ENCODE results near the gene MFAP3L. TPM values are rescaled to one million over a fixed set of nuclear protein-coding genes. Genes with fewer than 3 reads are reported as not detected.
A peak's percentile ranks its signal among the peaks of the same experiment; 100 is the strongest.
"Not testable (repeated sequence)": the region's sequence is repeated elsewhere in the genome, so short reads cannot be mapped to it uniquely, and the experiment has no call there.

Gene MFAP3L
- total RNA-seq, 1 donor from 2014 or later, result 93.0 TPM

GRCh38 chr4:169987327-169988228 is 38.6 kb downstream of the MFAP3L start:
- no peak for DNase-seq (ENCODE audit: low read depth)

- no peak for DNase-seq (ENCODE audit: low read depth)
Measured at GRCh38 chr4:169986369-169986768, 39.8 kb downstream of the MFAP3L start.

- no peak for DNase-seq (ENCODE audit: low read depth)
Measured at GRCh38 chr4:169985881-169986280, 40.3 kb downstream of the MFAP3L start.

GRCh38 chr4:169984745-169985144 is 41.5 kb downstream of the MFAP3L start:
- no peak for DNase-seq (ENCODE audit: low read depth)

- DNase-seq (ENCODE audit: low read depth), result no peak
Measured at GRCh38 chr4:169984173-169984572, 42.0 kb downstream of the MFAP3L start.

- DNase-seq (ENCODE audit: low read depth), result no peak
Measured at GRCh38 chr4:169976951-169977350, 49.2 kb downstream of the MFAP3L start.

- DNase-seq (ENCODE audit: low read depth), result peak; percentile 85
Measured at GRCh38 chr4:169975838-169976796, 50.1 kb downstream of the MFAP3L start.

- DNase-seq (ENCODE audit: low read depth), result peak; percentile 81
Measured at GRCh38 chr4:169975131-169975837, 50.9 kb downstream of the MFAP3L start.

GRCh38 chr4:169971456-169972015 is 54.7 kb downstream of the MFAP3L start:
- no peak for DNase-seq (ENCODE audit: low read depth)

GRCh38 chr4:169968999-169969398 is 57.2 kb downstream of the MFAP3L start:
- peak; percentile 63 for DNase-seq (ENCODE audit: low read depth)

GRCh38 chr4:169963998-169964397 is 62.2 kb downstream of the MFAP3L start:
- DNase-seq (ENCODE audit: low read depth), result no peak

- DNase-seq (ENCODE audit: low read depth), result no peak
Measured at GRCh38 chr4:169959254-169959653, 66.9 kb downstream of the MFAP3L start.

GRCh38 chr4:169958629-169959028 is 67.6 kb downstream of the MFAP3L start:
- DNase-seq (ENCODE audit: low read depth), result no peak

GRCh38 chr4:169957785-169958184 is 68.4 kb downstream of the MFAP3L start:
- DNase-seq (ENCODE audit: low read depth), result no peak

- no peak for DNase-seq (ENCODE audit: low read depth)
Measured at GRCh38 chr4:169956091-169956843, 69.9 kb downstream of the MFAP3L start.

- no peak for DNase-seq (ENCODE audit: low read depth)
Measured at GRCh38 chr4:169955521-169955920, 70.7 kb downstream of the MFAP3L start.

GRCh38 chr4:169952236-169953002 is 73.8 kb downstream of the MFAP3L start:
- no peak for DNase-seq (ENCODE audit: low read depth)

- DNase-seq (ENCODE audit: low read depth), result no peak
Measured at GRCh38 chr4:169948271-169948670, 77.9 kb downstream of the MFAP3L start.

- no peak for DNase-seq (ENCODE audit: low read depth)
Measured at GRCh38 chr4:169945636-169946035, 80.6 kb downstream of the MFAP3L start.

GRCh38 chr4:169943601-169944000 is 82.6 kb downstream of the MFAP3L start:
- not testable (repeated sequence) for DNase-seq (ENCODE audit: low read depth)
